Body of pancreas (tissue), 4 donors: ENCODE data around the gene ACSL1.

Experiments used
- POLR2A ChIP-seq, 3 donors: fragments of 450-650 bp; IDR thresholded peaks; one replicate each; pipeline ENCODE4 v1.6.1; 2016; ENCODE audit warnings: antibody characterized with exemption in 3 of 3, mild to moderate bottlenecking in 2 of 3
- TF ChIP-seq, protein P1 (sequence below), 7 experiments: fragments of 450-650 bp in 4 of 7; fragments of 200-600 bp in 3 of 7; sonication (generic) in 3 of 7; IDR thresholded peaks; one replicate each; pipeline ENCODE4 v1.5.1; 2016 to 2019; ENCODE audit warnings: antibody characterized with exemption in 7 of 7

DNA sequence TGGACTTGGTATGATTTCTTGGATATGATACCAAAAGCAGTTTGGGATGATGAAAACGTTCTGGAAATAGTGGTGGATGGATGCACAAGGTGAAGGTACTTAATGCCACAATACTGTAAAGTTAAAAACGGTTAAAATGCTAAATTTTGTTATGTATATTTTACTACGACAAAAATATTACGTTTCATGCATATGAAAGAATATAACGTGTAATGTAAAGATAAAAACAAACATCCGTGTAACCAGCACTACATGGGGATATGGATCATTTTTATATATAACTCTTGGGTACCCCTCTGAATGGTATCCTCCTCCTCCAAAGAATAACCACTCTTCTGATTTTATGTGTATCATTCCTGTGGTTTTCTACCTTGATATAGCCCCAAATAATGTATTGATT lies 91.0 kb downstream of the ACSL1 start:
- TF ChIP-seq, protein P1, sequence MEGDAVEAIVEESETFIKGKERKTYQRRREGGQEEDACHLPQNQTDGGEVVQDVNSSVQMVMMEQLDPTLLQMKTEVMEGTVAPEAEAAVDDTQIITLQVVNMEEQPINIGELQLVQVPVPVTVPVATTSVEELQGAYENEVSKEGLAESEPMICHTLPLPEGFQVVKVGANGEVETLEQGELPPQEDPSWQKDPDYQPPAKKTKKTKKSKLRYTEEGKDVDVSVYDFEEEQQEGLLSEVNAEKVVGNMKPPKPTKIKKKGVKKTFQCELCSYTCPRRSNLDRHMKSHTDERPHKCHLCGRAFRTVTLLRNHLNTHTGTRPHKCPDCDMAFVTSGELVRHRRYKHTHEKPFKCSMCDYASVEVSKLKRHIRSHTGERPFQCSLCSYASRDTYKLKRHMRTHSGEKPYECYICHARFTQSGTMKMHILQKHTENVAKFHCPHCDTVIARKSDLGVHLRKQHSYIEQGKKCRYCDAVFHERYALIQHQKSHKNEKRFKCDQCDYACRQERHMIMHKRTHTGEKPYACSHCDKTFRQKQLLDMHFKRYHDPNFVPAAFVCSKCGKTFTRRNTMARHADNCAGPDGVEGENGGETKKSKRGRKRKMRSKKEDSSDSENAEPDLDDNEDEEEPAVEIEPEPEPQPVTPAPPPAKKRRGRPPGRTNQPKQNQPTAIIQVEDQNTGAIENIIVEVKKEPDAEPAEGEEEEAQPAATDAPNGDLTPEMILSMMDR (IDR thresholded peaks at IDR 0.05), result no peak
- no peak for TF ChIP-seq POLR2A (IDR thresholded peaks at IDR 0.05)
